ENCODE data around the gene TDRD9. TPM values are rescaled to one million over a fixed set of nuclear protein-coding genes. Genes with fewer than 3 reads are reported as not detected.

The TDRD9 gene
- total RNA-seq, 1 experiment from 2014 or later: not detected

- ChIA-PET POLR2A (no interaction called here), CTCF (no interaction called here)
- in situ Hi-C loops (cut with HindIII; ENCODE audit: low pct_unique_long_range_greater_than_20kb, low sequenced_read_pairs) (no loop called here), intact Hi-C loops (cut with micrococcal nuclease; ENCODE audit: unreplicated experiment) (no loop called here)
- no peak for ATAC-seq
- H3K9me3 ChIP-seq (ENCODE audit: control insufficient read depth, insufficient read depth, low read depth, low read length): no peaks in the 10 kb centered on the region
- no peak overlapping the region for H3K4me3 ChIP-seq (ENCODE audit: low read depth in 2 of 2, low read length in 2 of 2)
- no peaks in the 10 kb centered on the region for H3K36me3 ChIP-seq (ENCODE audit: control insufficient read depth, insufficient read depth, low read length)
- DNase-seq (ENCODE audit: low read depth, low spot score): no peak
- no peaks in the 10 kb centered on the region for H3K4me1 ChIP-seq (ENCODE audit: control insufficient read depth, insufficient read depth, low read length)
- no peaks in the 10 kb centered on the region for H3K27me3 ChIP-seq (ENCODE audit: control insufficient read depth, insufficient read depth, low read length)
- no peak overlapping the region for H3K27ac ChIP-seq (ENCODE audit: low read length)
- TF ChIP-seq, protein P1, sequence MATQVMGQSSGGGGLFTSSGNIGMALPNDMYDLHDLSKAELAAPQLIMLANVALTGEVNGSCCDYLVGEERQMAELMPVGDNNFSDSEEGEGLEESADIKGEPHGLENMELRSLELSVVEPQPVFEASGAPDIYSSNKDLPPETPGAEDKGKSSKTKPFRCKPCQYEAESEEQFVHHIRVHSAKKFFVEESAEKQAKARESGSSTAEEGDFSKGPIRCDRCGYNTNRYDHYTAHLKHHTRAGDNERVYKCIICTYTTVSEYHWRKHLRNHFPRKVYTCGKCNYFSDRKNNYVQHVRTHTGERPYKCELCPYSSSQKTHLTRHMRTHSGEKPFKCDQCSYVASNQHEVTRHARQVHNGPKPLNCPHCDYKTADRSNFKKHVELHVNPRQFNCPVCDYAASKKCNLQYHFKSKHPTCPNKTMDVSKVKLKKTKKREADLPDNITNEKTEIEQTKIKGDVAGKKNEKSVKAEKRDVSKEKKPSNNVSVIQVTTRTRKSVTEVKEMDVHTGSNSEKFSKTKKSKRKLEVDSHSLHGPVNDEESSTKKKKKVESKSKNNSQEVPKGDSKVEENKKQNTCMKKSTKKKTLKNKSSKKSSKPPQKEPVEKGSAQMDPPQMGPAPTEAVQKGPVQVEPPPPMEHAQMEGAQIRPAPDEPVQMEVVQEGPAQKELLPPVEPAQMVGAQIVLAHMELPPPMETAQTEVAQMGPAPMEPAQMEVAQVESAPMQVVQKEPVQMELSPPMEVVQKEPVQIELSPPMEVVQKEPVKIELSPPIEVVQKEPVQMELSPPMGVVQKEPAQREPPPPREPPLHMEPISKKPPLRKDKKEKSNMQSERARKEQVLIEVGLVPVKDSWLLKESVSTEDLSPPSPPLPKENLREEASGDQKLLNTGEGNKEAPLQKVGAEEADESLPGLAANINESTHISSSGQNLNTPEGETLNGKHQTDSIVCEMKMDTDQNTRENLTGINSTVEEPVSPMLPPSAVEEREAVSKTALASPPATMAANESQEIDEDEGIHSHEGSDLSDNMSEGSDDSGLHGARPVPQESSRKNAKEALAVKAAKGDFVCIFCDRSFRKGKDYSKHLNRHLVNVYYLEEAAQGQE (IDR thresholded peaks at IDR 0.05; ENCODE audit: insufficient read depth in 1 of 2, low read depth in 2 of 2, low read length in 1 of 2): no peak
- no peak for TF ChIP-seq CTCF (IDR thresholded peaks at IDR 0.05)
- no peak for TF ChIP-seq TCF7L2 (IDR thresholded peaks at IDR 0.05; ENCODE audit: low read depth, low read length)
- TF ChIP-seq SIN3A (IDR thresholded peaks at IDR 0.05; ENCODE audit: borderline replicate concordance, insufficient read depth, low read depth, low read length): no peak
- TF ChIP-seq POLR2AphosphoS5 (IDR thresholded peaks at IDR 0.05; ENCODE audit: low read depth, low read length): no peak
- BruUV-seq (replicated peaks): no TSS peak
Observed at GRCh38 chr14:103890052-103890371, 38.2 kb upstream of the TDRD9 start.

DNA sequence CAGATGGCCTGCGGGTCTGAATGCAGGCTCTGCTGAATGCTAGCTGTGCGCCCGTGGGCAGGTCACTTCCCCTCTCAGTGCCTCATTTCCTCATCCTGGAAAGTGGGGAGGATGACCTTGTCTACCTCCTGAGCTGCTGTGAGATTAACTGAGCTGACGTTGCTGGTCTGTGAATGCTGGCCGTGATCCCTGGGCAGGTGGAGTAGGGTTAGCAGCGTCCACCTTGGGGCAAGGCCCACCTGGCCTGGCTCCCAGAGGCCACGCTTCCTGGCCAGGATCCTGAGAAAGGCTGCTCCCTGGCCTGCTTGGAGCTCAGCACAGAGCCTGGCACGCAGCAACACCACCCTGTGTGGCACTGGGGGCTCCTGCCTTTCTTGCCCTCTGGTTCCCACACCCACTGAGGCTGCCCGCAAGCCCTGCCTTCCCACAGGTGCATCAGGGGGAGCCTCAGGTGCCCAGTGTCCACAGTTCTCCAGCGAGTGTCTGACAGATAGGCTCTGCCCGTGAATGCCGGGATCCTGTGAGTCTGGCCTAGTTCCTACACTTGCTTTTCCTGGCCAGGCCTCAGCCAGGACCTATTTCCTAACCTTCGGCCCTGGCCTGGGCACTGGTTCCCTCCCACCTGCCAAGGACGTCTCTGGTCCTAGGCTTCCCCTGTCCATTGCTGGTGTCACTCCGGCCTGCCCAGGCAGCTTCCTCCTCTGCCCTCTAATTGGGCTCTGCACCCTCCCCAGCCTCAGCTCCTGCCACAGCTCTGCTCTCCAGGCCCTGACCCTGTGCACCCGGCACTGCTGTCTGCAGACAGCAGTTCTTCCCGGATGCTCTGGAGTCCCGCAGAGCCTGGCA is 37.2 kb upstream of the TDRD9 start:
- no peaks in the 10 kb centered on the region for H3K36me3 ChIP-seq (ENCODE audit: control insufficient read depth, insufficient read depth, low read length)
- intact Hi-C loops (cut with micrococcal nuclease; ENCODE audit: unreplicated experiment) (no loop called here), in situ Hi-C loops (cut with HindIII; ENCODE audit: low pct_unique_long_range_greater_than_20kb, low sequenced_read_pairs) (no loop called here)
- H3K4me3 ChIP-seq (ENCODE audit: low read depth in 2 of 2, low read length in 2 of 2): no peak overlapping the region
- no peak for ATAC-seq
- no peaks in the 10 kb centered on the region for H3K9me3 ChIP-seq (ENCODE audit: control insufficient read depth, insufficient read depth, low read depth, low read length)
- no peaks in the 10 kb centered on the region for H3K4me1 ChIP-seq (ENCODE audit: control insufficient read depth, insufficient read depth, low read length)
- no TSS peak for BruUV-seq (replicated peaks)
- ChIA-PET CTCF (no interaction called here), POLR2A (interaction anchor here (0.6 kb wide), 1 partner anchor 59 kb away, joined by 3 read pairs; no protein-coding TSS in a partner anchor)
- no peak overlapping the region for H3K27ac ChIP-seq (ENCODE audit: low read length)
- TF ChIP-seq, protein P1 (IDR thresholded peaks at IDR 0.05; ENCODE audit: insufficient read depth in 1 of 2, low read depth in 2 of 2, low read length in 1 of 2): no peak
- TF ChIP-seq SIN3A (IDR thresholded peaks at IDR 0.05; ENCODE audit: borderline replicate concordance, insufficient read depth, low read depth, low read length) (no peak), TCF7L2 (IDR thresholded peaks at IDR 0.05; ENCODE audit: low read depth, low read length) (no peak), POLR2AphosphoS5 (IDR thresholded peaks at IDR 0.05; ENCODE audit: low read depth, low read length) (no peak), CTCF (IDR thresholded peaks at IDR 0.05) (no peak)
- no peak for DNase-seq (ENCODE audit: low read depth, low spot score)
- no peaks in the 10 kb centered on the region for H3K27me3 ChIP-seq (ENCODE audit: control insufficient read depth, insufficient read depth, low read length)

Data from Panc1 (cell line).